IPS-15b (cell line): ENCODE measurements around the gene PANK4.

Source experiments
- H3K27me3 ChIP-seq: one replicate; pipeline ENCODE4 v1.6.1; 2013; ENCODE audit warnings: low read length; ENCODE audit not compliant: control insufficient read depth, insufficient read depth
- H3K36me3 ChIP-seq: one replicate; pipeline ENCODE4 v1.6.1; 2013; ENCODE audit warnings: low read length; ENCODE audit not compliant: control insufficient read depth, insufficient read depth
- H3K4me1 ChIP-seq: one replicate; pipeline ENCODE4 v1.6.1; 2013; ENCODE audit warnings: mild to moderate bottlenecking, low read length; ENCODE audit not compliant: control insufficient read depth, insufficient read depth
- H3K4me3 ChIP-seq: one replicate; pipeline ENCODE4 v1.5.1; 2013; ENCODE audit warnings: low read depth, low read length
- H3K9ac ChIP-seq: one replicate; pipeline ENCODE4 v1.6.1; 2013; ENCODE audit warnings: low read depth, mild to moderate bottlenecking, low read length
- H3K9me3 ChIP-seq: one replicate; pipeline ENCODE4 v1.6.1; 2013; ENCODE audit warnings: mild to moderate bottlenecking, low read length; ENCODE audit not compliant: control insufficient read depth, insufficient read depth

The PANK4 gene

GRCh38 chr1:2504225-2504948 is 22.0 kb downstream of the PANK4 start:
- Histone ChIP-seq H3K27me3 (no peaks in the 10 kb centered on the region), H3K4me3 (no peak overlapping the region)

GRCh38 chr1:2503554-2504224 is 22.7 kb downstream of the PANK4 start:
- Histone ChIP-seq H3K9ac (no peak overlapping the region), H3K27me3 (no peaks in the 10 kb centered on the region), H3K9me3 (no peaks in the 10 kb centered on the region), H3K36me3 (peaks cover 5% of the 10 kb centered on the region), H3K4me3 (no peak overlapping the region), H3K4me1 (no peaks in the 10 kb centered on the region)

More at GRCh38 chr1:2504225-2504948, 22.0 kb downstream of the PANK4 start:
- Histone ChIP-seq H3K9me3 (no peaks in the 10 kb centered on the region), H3K36me3 (peaks cover 12% of the 10 kb centered on the region), H3K4me1 (no peaks in the 10 kb centered on the region), H3K9ac (no peak overlapping the region)

GRCh38 chr1:2502661-2503553 is 23.5 kb downstream of the PANK4 start:
- Histone ChIP-seq H3K4me1 (no peaks in the 10 kb centered on the region), H3K4me3 (no peak overlapping the region), H3K9me3 (no peaks in the 10 kb centered on the region), H3K9ac (no peak overlapping the region), H3K27me3 (no peaks in the 10 kb centered on the region), H3K36me3 (peaks cover under 1% of the 10 kb centered on the region)

GRCh38 chr1:2502210-2502609 is 24.2 kb downstream of the PANK4 start:
- H3K36me3 ChIP-seq: no peaks in the 10 kb centered on the region
- H3K9me3 ChIP-seq: no peaks in the 10 kb centered on the region
- H3K4me3 ChIP-seq: no peak overlapping the region
- H3K4me1 ChIP-seq: no peaks in the 10 kb centered on the region
- no peak overlapping the region for H3K9ac ChIP-seq
- no peaks in the 10 kb centered on the region for H3K27me3 ChIP-seq

- Histone ChIP-seq H3K9me3 (no peaks in the 10 kb centered on the region), H3K9ac (no peak overlapping the region), H3K27me3 (no peaks in the 10 kb centered on the region), H3K4me1 (no peaks in the 10 kb centered on the region), H3K4me3 (no peak overlapping the region), H3K36me3 (no peaks in the 10 kb centered on the region)
Measured at GRCh38 chr1:2501820-2502119, 24.6 kb downstream of the PANK4 start.

GRCh38 chr1:2501041-2501819 is 25.2 kb downstream of the PANK4 start:
- no peak overlapping the region for H3K4me3 ChIP-seq
- H3K9me3 ChIP-seq: no peaks in the 10 kb centered on the region
- H3K27me3 ChIP-seq: no peaks in the 10 kb centered on the region
- H3K36me3 ChIP-seq: no peaks in the 10 kb centered on the region
- no peaks in the 10 kb centered on the region for H3K4me1 ChIP-seq
- H3K9ac ChIP-seq: no peak overlapping the region

GRCh38 chr1:2499986-2500596 is 26.3 kb downstream of the PANK4 start:
- Histone ChIP-seq H3K9ac (no peak overlapping the region), H3K4me1 (no peaks in the 10 kb centered on the region), H3K4me3 (no peak overlapping the region), H3K9me3 (no peaks in the 10 kb centered on the region), H3K27me3 (no peaks in the 10 kb centered on the region), H3K36me3 (no peaks in the 10 kb centered on the region)

GRCh38 chr1:2499260-2499659 is 27.1 kb downstream of the PANK4 start:
- Histone ChIP-seq H3K4me3 (no peak overlapping the region), H3K9ac (no peak overlapping the region), H3K9me3 (no peaks in the 10 kb centered on the region), H3K36me3 (no peaks in the 10 kb centered on the region), H3K27me3 (no peaks in the 10 kb centered on the region), H3K4me1 (no peaks in the 10 kb centered on the region)

GRCh38 chr1:2498648-2499047 is 27.7 kb downstream of the PANK4 start:
- Histone ChIP-seq H3K4me3 (no peak overlapping the region), H3K36me3 (no peaks in the 10 kb centered on the region), H3K9ac (no peak overlapping the region), H3K9me3 (no peaks in the 10 kb centered on the region), H3K4me1 (no peaks in the 10 kb centered on the region), H3K27me3 (no peaks in the 10 kb centered on the region)

GRCh38 chr1:2497891-2498290 is 28.5 kb downstream of the PANK4 start:
- H3K27me3 ChIP-seq: no peaks in the 10 kb centered on the region

GRCh38 chr1:2496746-2497145 is 29.6 kb downstream of the PANK4 start:
- Histone ChIP-seq H3K9me3 (no peaks in the 10 kb centered on the region), H3K36me3 (no peaks in the 10 kb centered on the region), H3K9ac (no peak overlapping the region), H3K4me1 (no peaks in the 10 kb centered on the region), H3K4me3 (no peak overlapping the region), H3K27me3 (no peaks in the 10 kb centered on the region)

More at GRCh38 chr1:2497891-2498290, 28.5 kb downstream of the PANK4 start:
- H3K36me3 ChIP-seq: no peaks in the 10 kb centered on the region
- H3K4me3 ChIP-seq: no peak overlapping the region
- no peaks in the 10 kb centered on the region for H3K4me1 ChIP-seq
- no peaks in the 10 kb centered on the region for H3K9me3 ChIP-seq
- no peak overlapping the region for H3K9ac ChIP-seq
